Bronchial epithelial cell (primary cell): ENCODE measurements around the gene PXMP2. TPM values are rescaled to one million over a fixed set of nuclear protein-coding genes. Genes with fewer than 3 reads are reported as not detected.

Source experiments
- DNase-seq: peaks from one replicate; pipeline ENCODE4 v3.0.0-alpha.2; 2010; ENCODE audit warnings: low read depth
- FAIRE-seq: peaks from 2 replicates; lab custom pipeline; 2011; peaks lifted over from hg19 to GRCh38; lab: Jason Lieb, UNC
- H3K27me3 ChIP-seq: 2 replicates; pipeline ENCODE4 v1.5.1; 2011; ENCODE audit warnings: low read length; ENCODE audit not compliant: control insufficient read depth, insufficient read depth
- H3K36me3 ChIP-seq: 2 replicates; pipeline ENCODE4 v1.5.1; 2011; ENCODE audit warnings: low read length; ENCODE audit not compliant: control insufficient read depth, insufficient read depth
- H3K4me3 ChIP-seq: 2 replicates; pipeline ENCODE4 v1.5.1; 2011; ENCODE audit warnings: mild to moderate bottlenecking, low read depth, low read length, control low read depth
- CTCF ChIP-seq: IDR thresholded peaks from 2 replicates; pipeline ENCODE4 v1.5.1; 2011; ENCODE audit warnings: mild to moderate bottlenecking, moderate library complexity, low read length, control low read depth, inconsistent platforms; ENCODE audit not compliant: insufficient read depth, severe bottlenecking
- total RNA-seq: library from RNA; depleted of rRNA; stranded (reverse); fragments of >200 nt; gene quantifications from 2 replicates; pipeline ENCODE4 v1.2.1, GENCODE V29; 2014

Gene PXMP2
- total RNA-seq, result 12.9 and 15.1 TPM in 2 replicates

GRCh38 chr12:132687211-132688164, at the start of gene PXMP2, which contains the start of gene POLE:
Gene PXMP2 (plus strand): TSS chr12:132687587. CDS start chr12:132687671, 84 bp downstream.
Gene POLE (minus strand): TSS chr12:132687342. CDS start chr12:132687315, 27 bp downstream.
- TF ChIP-seq CTCF, result no peak
- DNase-seq (peak; percentile 76), FAIRE-seq (no peak)

GRCh38 chr12:132637811-132638210, 49.6 kb upstream of the PXMP2 start:
- no peak for TF ChIP-seq CTCF
- H3K36me3 ChIP-seq, result peaks cover 13% of the 10 kb centered on the region

More at GRCh38 chr12:132687211-132688164, at the start of gene PXMP2, which contains the start of gene POLE:
- H3K36me3 ChIP-seq, result no peaks in the 10 kb centered on the region
- H3K4me3 ChIP-seq, result peak within 1 kb of the TSS; percentile 58
- no peaks in the 10 kb centered on the region for H3K27me3 ChIP-seq

GRCh38 chr12:132638541-132639408, 48.6 kb upstream of the PXMP2 start:
- FAIRE-seq, result peak; percentile 93
- peak; percentile 92 for TF ChIP-seq CTCF
- Histone ChIP-seq H3K36me3 (peaks cover 16% of the 10 kb centered on the region), H3K27me3 (no peaks in the 10 kb centered on the region), H3K4me3 (no peak overlapping the region)
- peak; percentile 44 for DNase-seq

More at GRCh38 chr12:132637811-132638210, 49.6 kb upstream of the PXMP2 start:
- no peak overlapping the region for H3K4me3 ChIP-seq
- no peak for FAIRE-seq
- no peak for DNase-seq
- no peaks in the 10 kb centered on the region for H3K27me3 ChIP-seq

GRCh38 chr12:132639956-132640520, 47.3 kb upstream of the PXMP2 start:
- FAIRE-seq (no peak), DNase-seq (no peak)
- TF ChIP-seq CTCF, result no peak
- Histone ChIP-seq H3K4me3 (no peak overlapping the region), H3K27me3 (no peaks in the 10 kb centered on the region), H3K36me3 (peaks cover 16% of the 10 kb centered on the region)

- Histone ChIP-seq H3K36me3 (peaks cover 13% of the 10 kb centered on the region), H3K27me3 (no peaks in the 10 kb centered on the region), H3K4me3 (no peak overlapping the region)
- DNase-seq (no peak), FAIRE-seq (no peak)
- no peak for TF ChIP-seq CTCF
Measured at GRCh38 chr12:132640936-132641335, 46.5 kb upstream of the PXMP2 start.
